22Rv1 (cell line): ENCODE measurements around the gene COL9A3.

Experiments
- CTCF ChIP-seq: fragments of 450-650 bp; IDR thresholded peaks from 2 replicates; pipeline ENCODE4 v1.5.1; 2017; ENCODE audit warnings: mild to moderate bottlenecking
- ZFX ChIP-seq: fragments of 450-650 bp; IDR thresholded peaks from 2 replicates; pipeline ENCODE4 v1.6.1; 2017; ENCODE audit warnings: antibody characterized with exemption, borderline replicate concordance

GRCh38 chr20:62886709-62887058 is 69.8 kb downstream of the COL9A3 start:
- TF ChIP-seq CTCF = no peak
- TF ChIP-seq ZFX = no peak
